ENCODE data around the gene KCNQ5.

The KCNQ5 gene

GRCh38 chr6:72813807-72814596, 192.1 kb downstream of the KCNQ5 start:
- DNase-seq = no peak

- no peak for DNase-seq
These were observed 194.2 kb downstream of the KCNQ5 start for GRCh38 chr6:72816022-72816421.

- no peak for DNase-seq
These were observed 195.3 kb downstream of the KCNQ5 start for GRCh38 chr6:72817208-72817607.

- DNase-seq = no peak
These were observed 197.7 kb downstream of the KCNQ5 start for GRCh38 chr6:72819609-72820008.

GRCh38 chr6:72820153-72820552, 198.3 kb downstream of the KCNQ5 start:
- DNase-seq = no peak

- no peak for DNase-seq
These were observed 199.0 kb downstream of the KCNQ5 start for GRCh38 chr6:72820906-72821305.

GRCh38 chr6:72822023-72822422, 200.2 kb downstream of the KCNQ5 start:
- DNase-seq = no peak

- no peak for DNase-seq
These were observed 200.8 kb downstream of the KCNQ5 start for GRCh38 chr6:72822691-72823090.

- no peak for DNase-seq
These were observed 203.0 kb downstream of the KCNQ5 start for GRCh38 chr6:72824833-72825232.

- no peak for DNase-seq
These were observed 203.5 kb downstream of the KCNQ5 start for GRCh38 chr6:72825315-72825911.

- no peak for DNase-seq
These were observed 204.2 kb downstream of the KCNQ5 start for GRCh38 chr6:72826037-72826436.

- DNase-seq = no peak
These were observed 205.0 kb downstream of the KCNQ5 start for GRCh38 chr6:72826744-72827438.

- DNase-seq = no peak
These were observed 207.0 kb downstream of the KCNQ5 start for GRCh38 chr6:72828904-72829303.

GRCh38 chr6:72832271-72832670, 210.4 kb downstream of the KCNQ5 start:
- no peak for DNase-seq

- DNase-seq = no peak
These were observed 213.9 kb downstream of the KCNQ5 start for GRCh38 chr6:72835749-72836148.

- DNase-seq = no peak
These were observed 215.1 kb downstream of the KCNQ5 start for GRCh38 chr6:72836971-72837370.

- no peak for DNase-seq
These were observed 219.3 kb downstream of the KCNQ5 start for GRCh38 chr6:72841195-72841594.

- no peak for DNase-seq
These were observed 220.3 kb downstream of the KCNQ5 start for GRCh38 chr6:72842140-72842539.

GRCh38 chr6:72844614-72845013, 222.8 kb downstream of the KCNQ5 start:
- no peak for DNase-seq

- DNase-seq = no peak
These were observed 227.5 kb downstream of the KCNQ5 start for GRCh38 chr6:72849346-72849745.

GRCh38 chr6:72850040-72850439, 228.2 kb downstream of the KCNQ5 start:
- no peak for DNase-seq

- no peak for DNase-seq
These were observed 228.6 kb downstream of the KCNQ5 start for GRCh38 chr6:72850469-72850868.

- DNase-seq = no peak
These were observed 233.6 kb downstream of the KCNQ5 start for GRCh38 chr6:72855471-72855870.

- no peak for DNase-seq
These were observed 234.9 kb downstream of the KCNQ5 start for GRCh38 chr6:72856801-72857200.

Measured in GOT3 (cell line).